ENCODE measurements around the gene BBS7. TPM values are rescaled to one million over a fixed set of nuclear protein-coding genes. Genes with fewer than 3 reads are reported as not detected.
A peak's percentile ranks its signal among the peaks of the same experiment; 100 is the strongest.

BBS7 gene
- polyA plus RNA-seq, 1 donor from 2014 or later, result 60.9 TPM

DNA sequence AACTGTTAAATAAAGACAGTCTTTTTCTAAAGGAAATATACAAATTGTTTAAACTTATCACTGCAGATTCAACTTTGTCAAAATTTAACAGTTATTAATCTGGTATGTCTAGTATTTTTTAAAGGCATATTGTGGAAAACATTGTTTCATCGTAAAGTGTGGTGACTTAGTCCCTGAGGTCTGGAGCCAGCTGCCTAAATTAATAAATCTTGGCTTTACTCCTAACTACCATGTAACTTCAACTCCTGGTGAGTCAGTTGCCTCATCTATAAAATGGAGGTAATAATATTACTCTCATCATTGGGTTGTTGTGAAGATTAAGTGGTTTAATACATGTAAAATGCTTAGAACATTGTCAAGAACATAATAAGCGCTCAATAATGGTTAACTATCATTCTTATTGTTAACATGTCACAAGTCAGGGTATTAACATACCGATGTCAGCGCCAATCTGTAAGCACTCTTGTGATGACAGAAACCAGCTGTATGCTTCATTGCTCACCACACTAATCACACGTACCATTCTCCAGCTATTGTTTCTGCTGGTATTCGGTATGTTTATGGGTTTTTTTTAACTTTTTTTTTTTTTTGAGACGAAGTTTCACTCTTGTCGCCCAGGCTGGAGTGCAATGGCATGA lies 91.2 kb downstream of the BBS7 start:
- H3K9ac ChIP-seq (ENCODE audit: low read length), result no peak overlapping the region
- TF ChIP-seq EP300 (conservative IDR thresholded peaks at IDR 0.05; ENCODE audit: poor library complexity, severe bottlenecking), result peak; percentile 76
- TF ChIP-seq POLR2AphosphoS5 (IDR thresholded peaks at IDR 0.05), result peak; percentile 51
- TF ChIP-seq, protein P1, sequence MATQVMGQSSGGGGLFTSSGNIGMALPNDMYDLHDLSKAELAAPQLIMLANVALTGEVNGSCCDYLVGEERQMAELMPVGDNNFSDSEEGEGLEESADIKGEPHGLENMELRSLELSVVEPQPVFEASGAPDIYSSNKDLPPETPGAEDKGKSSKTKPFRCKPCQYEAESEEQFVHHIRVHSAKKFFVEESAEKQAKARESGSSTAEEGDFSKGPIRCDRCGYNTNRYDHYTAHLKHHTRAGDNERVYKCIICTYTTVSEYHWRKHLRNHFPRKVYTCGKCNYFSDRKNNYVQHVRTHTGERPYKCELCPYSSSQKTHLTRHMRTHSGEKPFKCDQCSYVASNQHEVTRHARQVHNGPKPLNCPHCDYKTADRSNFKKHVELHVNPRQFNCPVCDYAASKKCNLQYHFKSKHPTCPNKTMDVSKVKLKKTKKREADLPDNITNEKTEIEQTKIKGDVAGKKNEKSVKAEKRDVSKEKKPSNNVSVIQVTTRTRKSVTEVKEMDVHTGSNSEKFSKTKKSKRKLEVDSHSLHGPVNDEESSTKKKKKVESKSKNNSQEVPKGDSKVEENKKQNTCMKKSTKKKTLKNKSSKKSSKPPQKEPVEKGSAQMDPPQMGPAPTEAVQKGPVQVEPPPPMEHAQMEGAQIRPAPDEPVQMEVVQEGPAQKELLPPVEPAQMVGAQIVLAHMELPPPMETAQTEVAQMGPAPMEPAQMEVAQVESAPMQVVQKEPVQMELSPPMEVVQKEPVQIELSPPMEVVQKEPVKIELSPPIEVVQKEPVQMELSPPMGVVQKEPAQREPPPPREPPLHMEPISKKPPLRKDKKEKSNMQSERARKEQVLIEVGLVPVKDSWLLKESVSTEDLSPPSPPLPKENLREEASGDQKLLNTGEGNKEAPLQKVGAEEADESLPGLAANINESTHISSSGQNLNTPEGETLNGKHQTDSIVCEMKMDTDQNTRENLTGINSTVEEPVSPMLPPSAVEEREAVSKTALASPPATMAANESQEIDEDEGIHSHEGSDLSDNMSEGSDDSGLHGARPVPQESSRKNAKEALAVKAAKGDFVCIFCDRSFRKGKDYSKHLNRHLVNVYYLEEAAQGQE (IDR thresholded peaks at IDR 0.05; ENCODE audit: borderline replicate concordance), result no peak
- no peak overlapping the region for H2AFZ ChIP-seq (ENCODE audit: low read depth, low read length)

DNA sequence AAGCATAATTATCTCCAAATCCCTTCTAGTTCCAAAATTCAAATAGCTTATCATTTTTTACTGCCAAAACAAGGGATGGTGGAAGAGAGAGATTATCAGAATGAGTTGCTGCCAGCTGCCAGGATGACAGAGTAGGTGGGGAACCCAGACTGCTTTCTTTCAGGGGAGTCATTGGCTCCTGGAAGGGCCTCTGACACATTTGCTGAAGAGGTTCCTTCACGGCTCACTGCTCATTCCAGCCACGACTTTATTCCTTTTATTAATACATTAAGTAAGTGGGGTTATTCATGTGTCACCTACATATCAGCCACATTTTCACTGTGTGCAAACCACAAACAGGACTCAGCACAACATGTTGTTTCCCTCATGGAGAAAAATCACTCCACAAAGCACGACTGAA lies 92.6 kb downstream of the BBS7 start:
- H3K79me2 ChIP-seq (replicated peaks; ENCODE audit: insufficient read depth, low read length), result no peaks in the 10 kb centered on the region
- TF ChIP-seq EZH2 (IDR thresholded peaks at IDR 0.05; ENCODE audit: borderline replicate concordance, insufficient read depth, low read length, poor library complexity, severe bottlenecking) (no peak), TAF1 (IDR thresholded peaks at IDR 0.05; ENCODE audit: low read depth) (no peak), POLR2AphosphoS5 (IDR thresholded peaks at IDR 0.05) (peak; percentile 20)
- TF ChIP-seq, protein P1 (IDR thresholded peaks at IDR 0.05; ENCODE audit: borderline replicate concordance), result no peak
- TF ChIP-seq, protein P2, sequence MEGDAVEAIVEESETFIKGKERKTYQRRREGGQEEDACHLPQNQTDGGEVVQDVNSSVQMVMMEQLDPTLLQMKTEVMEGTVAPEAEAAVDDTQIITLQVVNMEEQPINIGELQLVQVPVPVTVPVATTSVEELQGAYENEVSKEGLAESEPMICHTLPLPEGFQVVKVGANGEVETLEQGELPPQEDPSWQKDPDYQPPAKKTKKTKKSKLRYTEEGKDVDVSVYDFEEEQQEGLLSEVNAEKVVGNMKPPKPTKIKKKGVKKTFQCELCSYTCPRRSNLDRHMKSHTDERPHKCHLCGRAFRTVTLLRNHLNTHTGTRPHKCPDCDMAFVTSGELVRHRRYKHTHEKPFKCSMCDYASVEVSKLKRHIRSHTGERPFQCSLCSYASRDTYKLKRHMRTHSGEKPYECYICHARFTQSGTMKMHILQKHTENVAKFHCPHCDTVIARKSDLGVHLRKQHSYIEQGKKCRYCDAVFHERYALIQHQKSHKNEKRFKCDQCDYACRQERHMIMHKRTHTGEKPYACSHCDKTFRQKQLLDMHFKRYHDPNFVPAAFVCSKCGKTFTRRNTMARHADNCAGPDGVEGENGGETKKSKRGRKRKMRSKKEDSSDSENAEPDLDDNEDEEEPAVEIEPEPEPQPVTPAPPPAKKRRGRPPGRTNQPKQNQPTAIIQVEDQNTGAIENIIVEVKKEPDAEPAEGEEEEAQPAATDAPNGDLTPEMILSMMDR (IDR thresholded peaks at IDR 0.05; ENCODE audit: poor library complexity, severe bottlenecking), result no peak
- H4K20me1 ChIP-seq (ENCODE audit: insufficient read depth), result no peaks in the 10 kb centered on the region
- no peak overlapping the region for H3K9ac ChIP-seq (ENCODE audit: low read length)
- H3K27ac ChIP-seq (ENCODE audit: low read length), result no peak overlapping the region
- peak overlapping the region; percentile 3 for H3K4me2 ChIP-seq (ENCODE audit: low read length)
- no peaks in the 10 kb centered on the region for H3K9me3 ChIP-seq (ENCODE audit: low read length)
- no peaks in the 10 kb centered on the region for H3K27me3 ChIP-seq (ENCODE audit: insufficient read depth, low read depth, low read length)
- H2AFZ ChIP-seq (ENCODE audit: low read depth, low read length), result no peak overlapping the region
- H3K9me2 ChIP-seq (ENCODE audit: insufficient read depth, low read length), result no peaks in the 10 kb centered on the region
- H3F3A ChIP-seq (ENCODE audit: insufficient read depth, low read length, poor library complexity, severe bottlenecking), result no peaks in the 10 kb centered on the region
- H3K36me3 ChIP-seq (ENCODE audit: insufficient read depth, low read length), result no peaks in the 10 kb centered on the region
- peak overlapping the region; percentile 16 for H3K4me3 ChIP-seq (ENCODE audit: low read length)

More for the DNA sequence above, 91.2 kb downstream of the BBS7 start:
- Histone ChIP-seq H3K27me3 (ENCODE audit: insufficient read depth, low read depth, low read length) (no peaks in the 10 kb centered on the region), H3F3A (ENCODE audit: insufficient read depth, low read length, poor library complexity, severe bottlenecking) (no peaks in the 10 kb centered on the region), H3K4me3 (ENCODE audit: low read length) (no peak overlapping the region), H3K4me2 (ENCODE audit: low read length) (no peak overlapping the region), H3K9me2 (ENCODE audit: insufficient read depth, low read length) (no peaks in the 10 kb centered on the region), H3K27ac (ENCODE audit: low read length) (no peak overlapping the region), H3K9me3 (ENCODE audit: low read length) (no peaks in the 10 kb centered on the region), H4K20me1 (ENCODE audit: insufficient read depth) (no peaks in the 10 kb centered on the region), H3K36me3 (ENCODE audit: insufficient read depth, low read length) (no peaks in the 10 kb centered on the region), H3K79me2 (replicated peaks; ENCODE audit: insufficient read depth, low read length) (no peaks in the 10 kb centered on the region)

Data from neural cell (in vitro differentiated cells).